B cell (primary cell): ENCODE results near the gene SEPTIN11. TPM values are rescaled to one million over a fixed set of nuclear protein-coding genes. Genes with fewer than 3 reads are reported as not detected.

ENCODE experiments used
- ATAC-seq: fragments of 200-7000 bp; cut with Tn5 transposase; one replicate; pipeline ENCODE4 v1.10.0; 2021; ENCODE audit warnings: low read depth, mild to moderate bottlenecking, moderate number of reproducible peaks, moderate library complexity
- CTCF ChIA-PET: fragments of 350-600 bp; sonication (Branson Sonifier 250); formaldehyde crosslinking; loops from one replicate; lab custom pipeline; 2021; ENCODE audit warnings: antibody characterized with exemption, inconsistent platforms; lab: Charles Lee
- POLR2A ChIA-PET: fragments of 350-600 bp; sonication (Branson Sonifier 250); formaldehyde crosslinking; loops from one replicate; lab custom pipeline; 2021; ENCODE audit warnings: antibody characterized with exemption; lab: Charles Lee
- DNase-seq: peaks from one replicate; pipeline ENCODE4 v3.0.0; 2013
- H2AFZ ChIP-seq: 2 replicates; pipeline ENCODE4 v1.6.1; 2012; ENCODE audit warnings: mild to moderate bottlenecking, low read depth, low read length; ENCODE audit not compliant: insufficient read depth, poor library complexity, severe bottlenecking
- H3K27ac ChIP-seq, 2 donors: 1 replicate in 1 of 2; 2 replicates in 1 of 2; pipeline ENCODE4 v1.5.1; 2012 to 2013; ENCODE audit warnings: low read length in 2 of 2, mild to moderate bottlenecking in 2 of 2, moderate library complexity in 1 of 2
- H3K27me3 ChIP-seq, 4 experiments: fragments of 200-600 bp in 1 of 4; sonication (generic) in 1 of 4; replicated peaks in 1 of 4; 1 replicate in 2 of 4; 2 replicates in 2 of 4; pipeline versions ENCODE4 v1.6.1 to v1.7.0; 2013 to 2016; ENCODE audit warnings: low read length in 3 of 4, mild to moderate bottlenecking in 2 of 4, mixed read lengths in 1 of 4, moderate library complexity in 1 of 4; ENCODE audit not compliant: insufficient read depth in 4 of 4, control insufficient read depth in 3 of 4; ENCODE audit errors: control extremely low read depth in 1 of 4
- H3K36me3 ChIP-seq, 2 experiments: replicated peaks in 1 of 2; 1 replicate in 1 of 2; 2 replicates in 1 of 2; pipeline versions ENCODE4 v1.6.1 to v1.7.1; 2013; ENCODE audit warnings: low read length in 1 of 2; ENCODE audit not compliant: insufficient read depth in 2 of 2, control insufficient read depth in 1 of 2; ENCODE audit errors: control extremely low read depth in 1 of 2, extremely low read depth in 1 of 2
- H3K4me1 ChIP-seq, 2 donors: fragments of 200-600 bp in 1 of 2; sonication (generic) in 1 of 2; 1 replicate in 1 of 2; 2 replicates in 1 of 2; pipeline versions ENCODE4 v1.5.1 to v1.6.1; 2013 to 2017; ENCODE audit warnings: low read length in 2 of 2; ENCODE audit not compliant: control insufficient read depth in 2 of 2, insufficient read depth in 2 of 2
- H3K4me2 ChIP-seq: replicated peaks from 2 replicates; pipeline ENCODE3; 2012; ENCODE audit warnings: mild to moderate bottlenecking, low read depth, low read length; ENCODE audit not compliant: poor library complexity, severe bottlenecking
- H3K4me3 ChIP-seq, 5 experiments: fragments of 200-600 bp in 1 of 5; sonication (generic) in 1 of 5; 1 replicate in 3 of 5; 2 replicates in 2 of 5; pipeline versions ENCODE4 v1.5.1 to v1.7.0; 2011 to 2016; ENCODE audit warnings: low read length in 4 of 5, mild to moderate bottlenecking in 4 of 5, low read depth in 2 of 5, control low read depth in 1 of 5, moderate library complexity in 1 of 5; ENCODE audit not compliant: insufficient read depth in 1 of 5; ENCODE audit errors: control extremely low read depth in 1 of 5, extremely low read depth in 1 of 5
- H3K79me2 ChIP-seq: fragments of 200-600 bp; sonication (generic); one replicate; pipeline ENCODE4 v1.6.0; 2016; ENCODE audit warnings: low read length; ENCODE audit not compliant: control insufficient read depth, insufficient read depth
- H3K9ac ChIP-seq: fragments of 200-600 bp; sonication (generic); 2 replicates; pipeline ENCODE4 v1.6.1; 2017; ENCODE audit warnings: mild to moderate bottlenecking, low read length, moderate library complexity
- H3K9me3 ChIP-seq, 3 donors: one replicate each; pipeline versions ENCODE4 v1.6.1 to v1.7.1; 2013; ENCODE audit warnings: low read length in 2 of 3; ENCODE audit not compliant: control insufficient read depth in 2 of 3, insufficient read depth in 1 of 3; ENCODE audit errors: control extremely low read depth in 1 of 3
- H4K20me1 ChIP-seq: 2 replicates; pipeline ENCODE4 v1.6.0; 2012; ENCODE audit warnings: mild to moderate bottlenecking, low read length; ENCODE audit not compliant: insufficient read depth, control insufficient read depth, poor library complexity, severe bottlenecking
- H3K27ac Mint-ChIP-seq: one replicate; pipeline ENCODE4 v1.8.0; 2021; ENCODE audit warnings: mixed read lengths
- H3K27me3 Mint-ChIP-seq: one replicate; pipeline ENCODE4 v1.8.0; 2021; ENCODE audit warnings: mixed read lengths
- H3K4me1 Mint-ChIP-seq: one replicate; pipeline ENCODE4 v1.8.0; 2021; ENCODE audit warnings: mixed read lengths
- H3K4me3 Mint-ChIP-seq: one replicate; pipeline ENCODE4 v1.8.0; 2021; ENCODE audit warnings: mixed read lengths
- H3K9me3 Mint-ChIP-seq: one replicate; pipeline ENCODE4 v1.8.0; 2022; ENCODE audit warnings: mixed read lengths; ENCODE audit not compliant: insufficient read depth
- EZH2 ChIP-seq: IDR thresholded peaks from 2 replicates; pipeline ENCODE4 v1.6.1; 2012; ENCODE audit warnings: borderline replicate concordance, low read depth, mild to moderate bottlenecking, moderate library complexity, low read length; ENCODE audit not compliant: insufficient read depth, poor library complexity, severe bottlenecking
- WGBS: methylation state at CpG from one replicate; pipeline ENCODE4 v1.1.5; 2013; ENCODE audit warnings: missing lambda C conversion rate; ENCODE audit not compliant: insufficient coverage; 5-methylcytosine and 5-hydroxymethylcytosine counted together
- intact Hi-C: fragments of 100-400 bp; cut with micrococcal nuclease; formaldehyde crosslinking; loops from one replicate; pipeline ENCODE4 v1.10.0; 2022
- polyA plus RNA-seq: library from polyadenylated mRNA; depleted of rRNA; stranded (reverse); fragments of >200 nt; gene quantifications from 2 replicates; pipeline ENCODE4 v1.2.3, GENCODE V29; 2012
- total RNA-seq, 2 donors: library from RNA; stranded (reverse); fragments of 120-200 nt in 1 of 2; gene quantifications; 1 replicate in 1 of 2; 2 replicates in 1 of 2; pipeline versions ENCODE4 v1.2.3 to v1.2.4, GENCODE V29; 2013 to 2022
- TF ChIP-seq, protein P1 (sequence below): fragments of 200-600 bp; IDR thresholded peaks from one replicate; pipeline ENCODE4 v1.8.0; 2022; ENCODE audit warnings: antibody characterized with exemption, mild to moderate bottlenecking

The SEPTIN11 gene
- total and polyA plus RNA-seq, 2 donors (not counting 1 experiment from before 2014, with no cell fraction given), result 3.5 to 22.7 TPM

DNA sequence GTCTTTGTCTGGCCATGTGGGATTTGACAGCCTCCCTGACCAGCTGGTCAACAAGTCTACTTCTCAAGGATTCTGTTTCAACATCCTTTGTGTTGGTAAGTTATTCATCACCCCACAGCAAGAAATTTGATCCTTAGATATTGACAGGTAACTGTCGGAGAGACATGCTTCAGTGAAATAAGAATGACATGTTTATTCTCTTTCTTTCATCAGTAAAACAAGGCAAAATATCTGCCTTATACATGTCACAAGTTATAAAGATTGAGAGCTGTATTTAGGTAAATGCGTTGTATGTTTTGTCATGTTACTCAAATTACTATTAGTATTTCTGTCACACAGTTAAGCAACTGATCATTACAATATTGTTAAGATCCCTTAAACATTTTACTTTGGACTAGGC lies 46.9 kb downstream of the SEPTIN11 start:
- WGBS, result no CpG with 5 or more reads among the region's 2 CpGs
- H3K27ac Mint-ChIP-seq, result no peak overlapping the region
- Histone ChIP-seq H3K36me3 (peaks cover 6 to 9% of the 10 kb centered on the region in 2 experiments), H3K27ac (no peak overlapping the region), H3K9ac (no peak overlapping the region), H3K79me2 (no peaks in the 10 kb centered on the region), H3K4me3 (no peak overlapping the region), H3K4me1 (peaks cover 0 to 7% of the 10 kb centered on the region in 2 donors), H3K27me3 (no peaks in the 10 kb centered on the region), H3K9me3 (no peaks in the 10 kb centered on the region), H2AFZ (no peak overlapping the region), H4K20me1 (no peaks in the 10 kb centered on the region), H3K4me2 (no peak overlapping the region)
- H3K27me3 Mint-ChIP-seq, result no peaks in the 10 kb centered on the region
- ChIA-PET POLR2A (no interaction called here), CTCF (no interaction called here)
- H3K4me1 Mint-ChIP-seq, result peaks cover 12% of the 10 kb centered on the region
- ATAC-seq (no peak), DNase-seq (no peak)
- intact Hi-C loops, result no loop called here
- H3K4me3 Mint-ChIP-seq, result no peak overlapping the region
- H3K9me3 Mint-ChIP-seq, result no peaks in the 10 kb centered on the region
- TF ChIP-seq, protein P1, sequence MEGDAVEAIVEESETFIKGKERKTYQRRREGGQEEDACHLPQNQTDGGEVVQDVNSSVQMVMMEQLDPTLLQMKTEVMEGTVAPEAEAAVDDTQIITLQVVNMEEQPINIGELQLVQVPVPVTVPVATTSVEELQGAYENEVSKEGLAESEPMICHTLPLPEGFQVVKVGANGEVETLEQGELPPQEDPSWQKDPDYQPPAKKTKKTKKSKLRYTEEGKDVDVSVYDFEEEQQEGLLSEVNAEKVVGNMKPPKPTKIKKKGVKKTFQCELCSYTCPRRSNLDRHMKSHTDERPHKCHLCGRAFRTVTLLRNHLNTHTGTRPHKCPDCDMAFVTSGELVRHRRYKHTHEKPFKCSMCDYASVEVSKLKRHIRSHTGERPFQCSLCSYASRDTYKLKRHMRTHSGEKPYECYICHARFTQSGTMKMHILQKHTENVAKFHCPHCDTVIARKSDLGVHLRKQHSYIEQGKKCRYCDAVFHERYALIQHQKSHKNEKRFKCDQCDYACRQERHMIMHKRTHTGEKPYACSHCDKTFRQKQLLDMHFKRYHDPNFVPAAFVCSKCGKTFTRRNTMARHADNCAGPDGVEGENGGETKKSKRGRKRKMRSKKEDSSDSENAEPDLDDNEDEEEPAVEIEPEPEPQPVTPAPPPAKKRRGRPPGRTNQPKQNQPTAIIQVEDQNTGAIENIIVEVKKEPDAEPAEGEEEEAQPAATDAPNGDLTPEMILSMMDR, result no peak
- no peak for TF ChIP-seq EZH2

DNA sequence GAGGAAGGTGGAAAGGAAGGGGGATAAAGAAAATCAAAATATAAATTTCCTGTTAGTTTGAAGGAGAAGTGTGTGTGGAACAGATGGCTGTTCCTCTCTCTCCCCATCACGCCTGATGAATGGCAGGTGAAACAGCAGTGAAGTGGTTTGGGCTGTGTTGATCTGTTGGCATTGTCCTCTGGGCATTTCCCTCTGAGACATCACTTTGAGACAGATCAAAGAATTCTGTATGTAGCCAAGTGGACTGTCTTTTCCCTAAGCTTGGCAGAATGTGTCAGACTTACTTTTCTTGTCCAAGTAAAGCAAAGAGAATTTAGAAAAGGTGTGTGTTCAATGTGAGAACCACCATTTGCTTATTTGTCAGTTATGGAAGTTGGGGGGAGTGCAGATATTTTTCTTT lies 47.5 kb downstream of the SEPTIN11 start:
- peaks cover 12% of the 10 kb centered on the region for H3K4me1 Mint-ChIP-seq
- no peaks in the 10 kb centered on the region for H3K9me3 Mint-ChIP-seq
- POLR2A ChIA-PET, result no interaction called here
- intact Hi-C loops, result no loop called here
- H3K27ac ChIP-seq, result no peak overlapping the region
- no peak overlapping the region for H3K9ac ChIP-seq
- no peak overlapping the region for H3K4me2 ChIP-seq
- no peak overlapping the region for H2AFZ ChIP-seq
- ATAC-seq (no peak), DNase-seq (no peak)
- WGBS, result no CpG with 5 or more reads among the region's 1 CpG
- H3K4me1 ChIP-seq, result peaks cover 0 to 7% of the 10 kb centered on the region in 2 donors
- no peak overlapping the region for H3K27ac Mint-ChIP-seq
- CTCF ChIA-PET, result no interaction called here
- H4K20me1 ChIP-seq, result no peaks in the 10 kb centered on the region
- TF ChIP-seq EZH2, result no peak
- TF ChIP-seq, protein P1, result no peak
- H3K27me3 ChIP-seq, result no peaks in the 10 kb centered on the region
- H3K27me3 Mint-ChIP-seq, result no peaks in the 10 kb centered on the region
- peaks cover 6 to 9% of the 10 kb centered on the region in 2 experiments for H3K36me3 ChIP-seq
- H3K4me3 Mint-ChIP-seq, result no peak overlapping the region
- H3K79me2 ChIP-seq, result no peaks in the 10 kb centered on the region
- no peaks in the 10 kb centered on the region for H3K9me3 ChIP-seq
- no peak overlapping the region for H3K4me3 ChIP-seq
